Measurements from ENCODE around the gene RBM6.

The RBM6 gene

GRCh38 chr3:50119786-50120185, 179.8 kb downstream of the RBM6 start:
- H3K9me3 ChIP-seq (ENCODE audit: control insufficient read depth, low read length), result no peaks in the 10 kb centered on the region
- peaks cover 25% of the 10 kb centered on the region for H3K36me3 ChIP-seq (ENCODE audit: control insufficient read depth, insufficient read depth, low read length)
- H3K9ac ChIP-seq (ENCODE audit: low read length), result no peak overlapping the region
- no peak overlapping the region for H3K4me3 ChIP-seq (ENCODE audit: low read length)
- H3K4me1 ChIP-seq (ENCODE audit: control insufficient read depth, insufficient read depth, low read length), result peaks cover 32% of the 10 kb centered on the region
- H3K27me3 ChIP-seq (ENCODE audit: control insufficient read depth, insufficient read depth, low read length), result peaks cover 3% of the 10 kb centered on the region

- peaks cover 34% of the 10 kb centered on the region for H3K4me1 ChIP-seq (ENCODE audit: control insufficient read depth, insufficient read depth, low read length)
- peaks cover 4% of the 10 kb centered on the region for H3K27me3 ChIP-seq (ENCODE audit: control insufficient read depth, insufficient read depth, low read length)
- no peak overlapping the region for H3K9ac ChIP-seq (ENCODE audit: low read length)
- H3K4me3 ChIP-seq (ENCODE audit: low read length), result no peak overlapping the region
- no peaks in the 10 kb centered on the region for H3K9me3 ChIP-seq (ENCODE audit: control insufficient read depth, low read length)
- peaks cover 20% of the 10 kb centered on the region for H3K36me3 ChIP-seq (ENCODE audit: control insufficient read depth, insufficient read depth, low read length)
These were observed 180.6 kb downstream of the RBM6 start for GRCh38 chr3:50120364-50121071.

DNA sequence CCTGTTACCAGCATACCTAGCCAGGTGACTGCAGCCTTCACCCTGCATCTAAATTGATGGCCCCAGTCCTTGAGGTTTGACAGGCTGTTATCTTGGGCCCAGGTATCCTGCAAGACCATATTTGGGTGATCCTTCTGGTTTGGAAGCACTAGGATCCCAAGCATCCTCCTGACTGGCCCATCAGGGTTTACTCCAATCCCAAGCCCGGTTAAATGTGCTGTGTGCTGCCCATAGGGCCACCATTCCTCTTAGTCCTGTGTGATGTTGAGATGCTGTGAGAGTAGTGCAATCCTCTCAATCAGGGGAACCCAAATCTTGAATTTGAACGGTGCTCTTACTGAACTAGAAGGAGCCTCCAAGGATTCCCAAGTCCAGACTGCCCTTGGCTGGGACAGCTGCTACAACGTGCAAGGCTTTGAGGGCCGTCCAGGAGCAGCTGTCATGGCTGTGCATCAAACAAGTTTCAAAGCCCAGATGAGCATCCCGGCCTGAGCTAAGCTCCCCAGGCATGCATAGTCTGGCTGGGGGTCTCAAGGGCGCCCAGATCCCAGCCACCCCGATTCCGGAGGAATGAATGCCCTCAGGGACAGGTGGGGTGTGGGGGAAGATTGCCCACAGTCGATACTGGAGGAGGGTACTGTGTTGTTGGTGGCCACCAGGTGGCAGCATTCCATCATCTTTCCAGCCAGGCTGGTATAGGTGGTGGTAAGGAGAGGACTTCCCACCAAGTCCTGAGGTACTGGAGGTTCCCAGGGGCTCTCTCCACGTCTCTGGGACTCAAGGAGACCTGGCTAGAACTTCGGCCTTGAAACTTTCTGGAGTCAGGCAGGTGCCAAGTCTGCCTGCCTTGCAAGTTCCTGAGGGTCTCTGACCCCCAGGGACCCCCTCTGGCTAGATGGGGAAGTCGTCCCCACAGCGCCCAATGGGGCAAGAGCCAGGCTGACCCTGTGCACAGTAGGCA, 181.4 kb downstream of the RBM6 start:
- Histone ChIP-seq H3K4me1 (ENCODE audit: control insufficient read depth, insufficient read depth, low read length) (peaks cover 43% of the 10 kb centered on the region), H3K27me3 (ENCODE audit: control insufficient read depth, insufficient read depth, low read length) (peaks cover 10% of the 10 kb centered on the region), H3K36me3 (ENCODE audit: control insufficient read depth, insufficient read depth, low read length) (peaks cover 12% of the 10 kb centered on the region), H3K9me3 (ENCODE audit: control insufficient read depth, low read length) (no peaks in the 10 kb centered on the region), H3K9ac (ENCODE audit: low read length) (no peak overlapping the region), H3K4me3 (ENCODE audit: low read length) (no peak overlapping the region)

- Histone ChIP-seq H3K4me1 (ENCODE audit: control insufficient read depth, insufficient read depth, low read length) (peaks cover 50% of the 10 kb centered on the region), H3K27me3 (ENCODE audit: control insufficient read depth, insufficient read depth, low read length) (peaks cover 13% of the 10 kb centered on the region), H3K9ac (ENCODE audit: low read length) (no peak overlapping the region), H3K36me3 (ENCODE audit: control insufficient read depth, insufficient read depth, low read length) (peaks cover 7% of the 10 kb centered on the region), H3K4me3 (ENCODE audit: low read length) (no peak overlapping the region), H3K9me3 (ENCODE audit: control insufficient read depth, low read length) (no peaks in the 10 kb centered on the region)
These were observed 182.1 kb downstream of the RBM6 start for GRCh38 chr3:50122071-50122470.

DNA sequence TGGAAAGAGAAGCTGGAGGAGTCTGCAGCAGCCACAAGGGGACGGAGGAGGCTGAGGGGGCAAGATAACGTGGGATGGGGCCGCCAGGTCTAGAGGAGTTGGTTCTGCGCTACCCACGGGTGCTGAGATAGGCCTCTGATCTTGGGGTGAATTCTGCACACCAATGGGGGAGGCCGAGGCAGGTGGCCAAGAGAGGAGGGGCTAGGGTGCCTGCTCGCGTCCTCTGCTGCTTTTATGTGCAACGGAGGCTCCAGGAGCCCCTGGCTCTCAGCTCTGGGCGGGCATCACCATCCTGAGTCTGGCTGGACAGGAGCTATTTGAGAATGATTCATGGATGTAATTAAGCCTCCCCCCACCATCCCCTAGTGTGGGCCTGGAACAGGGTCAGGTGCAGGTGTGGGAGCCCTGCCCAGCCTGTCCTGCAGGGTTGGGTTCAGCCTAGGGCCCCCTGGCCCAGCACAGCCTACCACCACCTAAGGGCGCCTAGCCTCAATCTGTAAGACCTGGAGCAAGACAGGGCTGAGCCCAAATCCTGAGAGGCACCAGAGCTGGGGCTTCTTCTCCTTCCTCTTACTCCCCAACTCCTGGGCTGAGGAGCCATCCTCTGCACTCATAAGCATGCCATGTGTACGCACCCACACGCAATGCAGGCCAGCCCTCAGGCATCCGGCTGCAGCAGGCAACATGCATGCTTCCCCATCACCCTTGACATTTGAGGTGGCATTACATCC, 182.9 kb downstream of the RBM6 start:
- Histone ChIP-seq H3K9ac (ENCODE audit: low read length) (no peak overlapping the region), H3K36me3 (ENCODE audit: control insufficient read depth, insufficient read depth, low read length) (peaks cover 3% of the 10 kb centered on the region), H3K4me1 (ENCODE audit: control insufficient read depth, insufficient read depth, low read length) (peaks cover 54% of the 10 kb centered on the region), H3K9me3 (ENCODE audit: control insufficient read depth, low read length) (no peaks in the 10 kb centered on the region), H3K4me3 (ENCODE audit: low read length) (no peak overlapping the region), H3K27me3 (ENCODE audit: control insufficient read depth, insufficient read depth, low read length) (peaks cover 13% of the 10 kb centered on the region)

DNA sequence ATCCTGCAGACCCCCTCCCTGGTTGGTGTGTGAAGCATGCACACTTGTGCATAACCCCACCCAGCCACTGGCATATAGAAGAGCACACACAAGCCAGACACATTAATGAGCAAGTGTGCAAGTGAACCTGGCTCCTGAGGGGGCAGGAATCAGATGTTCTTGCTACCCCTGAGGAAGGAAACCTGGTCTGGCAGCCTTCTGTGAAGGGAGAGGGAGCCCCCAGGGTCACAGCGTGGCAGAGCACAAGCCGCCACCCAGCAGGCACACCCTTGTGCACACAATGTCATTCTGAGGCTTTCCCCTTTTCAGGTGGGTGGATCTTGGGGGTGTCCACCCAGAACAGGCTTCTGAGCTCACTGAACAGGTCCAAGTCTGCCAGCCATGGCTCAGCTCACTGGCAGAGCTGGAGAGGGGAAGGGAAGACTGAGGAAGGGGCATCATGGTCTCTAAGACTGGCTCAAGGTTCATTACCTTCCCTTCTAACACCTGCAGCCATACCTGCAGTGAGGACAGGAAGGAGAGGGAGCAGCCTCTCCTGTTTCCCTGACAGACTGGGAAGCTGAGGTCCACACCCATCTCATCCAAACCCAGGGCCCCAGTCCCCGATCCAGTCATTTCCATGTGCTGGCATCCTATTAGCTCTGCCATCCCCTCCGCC, 183.6 kb downstream of the RBM6 start:
- no peaks in the 10 kb centered on the region for H3K36me3 ChIP-seq (ENCODE audit: control insufficient read depth, insufficient read depth, low read length)
- no peak overlapping the region for H3K9ac ChIP-seq (ENCODE audit: low read length)
- no peaks in the 10 kb centered on the region for H3K9me3 ChIP-seq (ENCODE audit: control insufficient read depth, low read length)
- peaks cover 54% of the 10 kb centered on the region for H3K4me1 ChIP-seq (ENCODE audit: control insufficient read depth, insufficient read depth, low read length)
- H3K27me3 ChIP-seq (ENCODE audit: control insufficient read depth, insufficient read depth, low read length), result peaks cover 13% of the 10 kb centered on the region
- no peak overlapping the region for H3K4me3 ChIP-seq (ENCODE audit: low read length)

DNA sequence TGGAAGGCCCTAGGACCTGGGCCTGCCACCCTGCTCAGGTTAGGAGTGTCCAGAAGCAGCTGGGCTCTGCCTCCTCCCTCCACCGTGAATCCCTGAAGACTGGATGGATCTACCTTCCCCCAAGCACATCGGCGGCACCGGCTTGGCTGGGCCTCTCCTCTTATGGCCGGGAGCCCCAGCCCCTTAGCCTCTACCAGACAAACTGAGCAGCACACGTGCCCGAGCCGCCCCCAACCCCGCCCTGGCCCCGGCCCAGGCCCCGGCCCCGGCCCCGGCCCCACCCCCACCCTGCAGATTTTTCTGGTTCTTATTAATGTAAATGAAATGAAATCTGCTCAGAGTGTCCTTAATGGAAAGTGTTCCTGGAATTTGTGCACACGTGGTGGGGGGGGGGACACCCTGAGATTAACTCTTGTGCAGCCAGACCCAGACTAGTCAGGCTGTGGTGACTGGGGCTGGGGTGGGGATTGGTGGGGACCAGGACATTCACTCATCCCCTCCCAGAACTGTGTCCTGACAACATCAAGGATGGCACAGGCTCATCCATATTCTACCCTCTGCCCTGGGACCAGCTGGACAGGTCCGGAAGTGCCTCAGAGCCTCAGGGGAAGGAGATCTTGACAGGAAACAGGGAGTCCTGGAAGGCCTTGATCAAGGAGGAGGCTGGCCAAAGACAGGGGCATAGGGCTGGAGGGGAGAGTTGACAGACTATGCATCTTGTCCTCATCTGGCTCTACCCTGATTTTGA, 184.3 kb downstream of the RBM6 start:
- Histone ChIP-seq H3K4me1 (ENCODE audit: control insufficient read depth, insufficient read depth, low read length) (peaks cover 54% of the 10 kb centered on the region), H3K27me3 (ENCODE audit: control insufficient read depth, insufficient read depth, low read length) (peaks cover 13% of the 10 kb centered on the region), H3K4me3 (ENCODE audit: low read length) (no peak overlapping the region), H3K36me3 (ENCODE audit: control insufficient read depth, insufficient read depth, low read length) (no peaks in the 10 kb centered on the region), H3K9me3 (ENCODE audit: control insufficient read depth, low read length) (no peaks in the 10 kb centered on the region), H3K9ac (ENCODE audit: low read length) (peak overlapping the region; percentile 8)

- Histone ChIP-seq H3K4me3 (ENCODE audit: low read length) (no peak overlapping the region), H3K4me1 (ENCODE audit: control insufficient read depth, insufficient read depth, low read length) (peaks cover 54% of the 10 kb centered on the region), H3K9ac (ENCODE audit: low read length) (peak overlapping the region; percentile 8), H3K36me3 (ENCODE audit: control insufficient read depth, insufficient read depth, low read length) (no peaks in the 10 kb centered on the region), H3K27me3 (ENCODE audit: control insufficient read depth, insufficient read depth, low read length) (peaks cover 13% of the 10 kb centered on the region), H3K9me3 (ENCODE audit: control insufficient read depth, low read length) (no peaks in the 10 kb centered on the region)
These were observed 184.8 kb downstream of the RBM6 start for GRCh38 chr3:50124800-50125178.

DNA sequence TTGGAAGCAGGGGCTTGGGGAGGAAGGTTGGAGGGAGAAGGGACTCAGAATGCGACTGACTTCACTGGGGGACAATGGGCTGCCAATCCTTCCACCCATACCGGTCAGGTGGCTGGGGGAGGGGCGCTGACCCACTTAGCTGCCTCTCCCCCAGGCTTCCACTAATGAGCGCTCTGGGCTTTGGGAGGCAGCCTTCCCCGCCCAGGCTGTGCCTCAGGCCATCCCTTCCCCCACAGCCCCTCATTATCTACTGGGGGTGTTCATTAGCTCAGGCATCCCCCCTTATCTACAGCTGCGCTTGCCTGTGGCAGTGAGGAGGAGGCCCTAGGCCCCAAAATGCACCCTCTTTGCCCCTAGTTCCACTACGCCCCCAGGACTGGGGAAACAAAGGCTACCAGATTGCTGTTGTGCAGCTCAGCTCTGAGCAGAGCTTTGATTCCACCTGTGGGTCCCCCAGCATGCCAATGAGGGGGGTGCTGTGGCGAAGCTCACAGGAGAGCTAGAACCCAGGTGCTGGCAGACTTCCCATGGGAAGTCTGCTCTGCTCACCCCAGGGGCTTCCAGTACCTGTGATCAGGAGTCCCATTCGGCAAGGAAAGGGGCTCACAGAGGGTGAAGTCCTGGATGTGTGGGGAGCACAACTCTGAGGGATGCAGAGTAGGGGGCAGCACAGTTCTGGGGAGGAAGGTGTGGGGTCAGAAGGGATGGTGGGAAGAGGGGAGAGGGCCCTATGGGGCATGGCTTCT, 185.8 kb downstream of the RBM6 start:
- Histone ChIP-seq H3K4me3 (ENCODE audit: low read length) (no peak overlapping the region), H3K9me3 (ENCODE audit: control insufficient read depth, low read length) (no peaks in the 10 kb centered on the region), H3K36me3 (ENCODE audit: control insufficient read depth, insufficient read depth, low read length) (no peaks in the 10 kb centered on the region), H3K4me1 (ENCODE audit: control insufficient read depth, insufficient read depth, low read length) (peaks cover 54% of the 10 kb centered on the region), H3K27me3 (ENCODE audit: control insufficient read depth, insufficient read depth, low read length) (peaks cover 13% of the 10 kb centered on the region), H3K9ac (ENCODE audit: low read length) (peak overlapping the region; percentile 13)

GRCh38 chr3:50126287-50127211, 186.6 kb downstream of the RBM6 start:
- Histone ChIP-seq H3K27me3 (ENCODE audit: control insufficient read depth, insufficient read depth, low read length) (peaks cover 13% of the 10 kb centered on the region), H3K4me3 (ENCODE audit: low read length) (no peak overlapping the region), H3K4me1 (ENCODE audit: control insufficient read depth, insufficient read depth, low read length) (peaks cover 53% of the 10 kb centered on the region), H3K9ac (ENCODE audit: low read length) (peak overlapping the region; percentile 13), H3K9me3 (ENCODE audit: control insufficient read depth, low read length) (no peaks in the 10 kb centered on the region), H3K36me3 (ENCODE audit: control insufficient read depth, insufficient read depth, low read length) (no peaks in the 10 kb centered on the region)
